Measurements from ENCODE around the gene PUS1. TPM values are rescaled to one million over a fixed set of nuclear protein-coding genes. Genes with fewer than 3 reads are reported as not detected.
"Not testable (repeated sequence)": the region's sequence is repeated elsewhere in the genome, so short reads cannot be mapped to it uniquely, and the experiment has no call there.

PUS1 gene
- polyA plus RNA-seq, 3 donors = 10.5 to 12.8 (median 12.2) TPM

DNA sequence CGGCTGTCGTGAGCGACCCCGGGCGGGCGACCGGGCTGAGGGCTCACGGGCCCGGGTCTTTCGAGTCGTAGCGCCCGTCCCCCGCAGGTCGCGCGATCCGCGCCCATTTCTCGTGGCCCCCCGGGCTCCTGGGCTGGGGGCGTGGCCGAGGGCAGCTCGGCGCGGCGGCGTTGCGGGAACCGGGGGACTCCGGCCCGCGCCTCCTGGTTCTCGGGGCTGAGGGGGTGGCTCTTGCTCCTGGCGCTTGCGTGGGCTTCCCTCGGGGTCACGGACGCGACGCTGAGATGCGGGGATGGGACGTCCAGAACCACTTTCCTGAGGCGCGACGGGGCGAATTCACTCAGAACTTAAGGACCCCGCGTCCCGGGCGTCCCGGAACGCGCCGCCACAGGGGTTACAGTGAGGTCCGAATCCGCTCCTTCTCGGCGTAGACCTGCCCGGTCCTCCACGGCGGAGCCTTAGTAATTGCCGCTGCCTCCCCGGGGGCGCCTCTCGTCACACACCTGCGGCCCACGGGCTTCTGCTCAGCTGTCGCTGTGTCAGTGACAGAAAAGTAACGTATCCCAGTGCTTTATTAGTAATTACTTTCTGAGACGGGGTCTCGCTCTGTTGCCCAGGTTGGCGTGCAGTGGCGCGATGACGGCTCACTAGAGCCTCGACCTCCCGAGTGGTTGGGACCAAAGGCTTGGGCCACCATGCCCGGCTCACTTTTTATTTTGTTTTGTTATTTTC, 21.3 kb downstream of the PUS1 start:
- no peak for DNase-seq (ENCODE audit: low read depth in 3 of 3, low spot score in 2 of 3)

DNA sequence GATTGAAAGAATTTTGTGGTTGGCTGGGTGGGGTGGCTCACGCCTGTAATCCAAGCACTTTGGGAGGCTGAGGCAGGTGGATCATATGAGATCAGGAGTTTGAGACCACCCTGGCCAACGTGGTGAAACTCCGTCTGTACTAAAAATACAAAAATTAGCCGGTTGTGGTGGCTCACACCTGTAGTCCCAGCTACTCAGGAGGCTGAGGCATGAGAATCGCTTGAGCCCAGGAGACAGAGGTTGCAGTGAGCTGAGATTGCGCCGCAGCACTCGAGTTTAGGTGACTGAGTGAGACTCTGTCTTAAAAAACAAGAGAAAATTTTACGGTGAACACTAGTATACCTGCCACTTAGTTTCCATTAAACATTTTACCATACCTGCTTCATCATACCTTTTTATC, 24.7 kb downstream of the PUS1 start:
- DNase-seq (ENCODE audit: low read depth in 3 of 3, low spot score in 2 of 3) = not testable (repeated sequence)

- DNase-seq (ENCODE audit: low read depth in 3 of 3, low spot score in 2 of 3) = not testable (repeated sequence)
Observed at GRCh38 chr12:131954460-131954859, 25.4 kb downstream of the PUS1 start.

GRCh38 chr12:131959116-131959515, 30.0 kb downstream of the PUS1 start:
- DNase-seq (ENCODE audit: low read depth in 3 of 3, low spot score in 2 of 3) = no peak

- DNase-seq (ENCODE audit: low read depth in 3 of 3, low spot score in 2 of 3) = no peak
Observed at GRCh38 chr12:131959641-131960589, 30.8 kb downstream of the PUS1 start.

DNA sequence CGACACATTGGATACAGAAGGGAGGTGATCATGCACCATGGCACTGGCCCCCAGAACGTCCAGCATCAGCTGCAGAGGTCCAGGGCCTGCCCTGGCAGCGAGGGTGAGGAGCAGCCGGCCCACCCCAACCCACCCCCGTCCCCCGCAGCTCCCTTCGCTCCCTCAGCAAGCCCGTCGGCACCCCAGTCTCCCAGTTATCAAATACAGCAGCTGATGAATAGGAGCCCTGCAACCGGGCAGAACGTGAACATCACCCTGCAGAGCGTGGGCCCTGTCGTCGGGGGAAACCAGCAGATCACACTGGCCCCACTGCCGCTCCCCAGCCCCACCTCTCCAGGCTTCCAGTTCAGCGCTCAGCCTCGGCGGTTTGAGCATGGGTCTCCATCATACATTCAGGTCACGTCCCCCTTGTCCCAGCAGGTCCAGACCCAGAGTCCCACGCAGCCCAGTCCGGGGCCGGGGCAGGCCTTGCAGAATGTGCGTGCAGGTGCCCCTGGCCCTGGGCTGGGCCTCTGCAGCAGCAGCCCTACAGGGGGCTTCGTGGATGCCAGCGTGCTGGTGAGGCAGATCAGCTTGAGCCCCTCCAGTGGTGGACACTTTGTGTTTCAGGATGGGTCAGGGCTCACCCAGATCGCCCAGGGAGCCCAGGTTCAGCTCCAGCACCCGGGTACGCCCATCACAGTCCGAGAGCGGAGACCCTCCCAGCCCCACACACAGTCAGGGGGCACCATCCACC, 31.7 kb downstream of the PUS1 start:
- DNase-seq (ENCODE audit: low read depth in 3 of 3, low spot score in 2 of 3) = not testable (repeated sequence)

- DNase-seq (ENCODE audit: low read depth in 3 of 3, low spot score in 2 of 3) = not testable (repeated sequence)
Observed at GRCh38 chr12:131961328-131961727, 32.3 kb downstream of the PUS1 start.

DNA sequence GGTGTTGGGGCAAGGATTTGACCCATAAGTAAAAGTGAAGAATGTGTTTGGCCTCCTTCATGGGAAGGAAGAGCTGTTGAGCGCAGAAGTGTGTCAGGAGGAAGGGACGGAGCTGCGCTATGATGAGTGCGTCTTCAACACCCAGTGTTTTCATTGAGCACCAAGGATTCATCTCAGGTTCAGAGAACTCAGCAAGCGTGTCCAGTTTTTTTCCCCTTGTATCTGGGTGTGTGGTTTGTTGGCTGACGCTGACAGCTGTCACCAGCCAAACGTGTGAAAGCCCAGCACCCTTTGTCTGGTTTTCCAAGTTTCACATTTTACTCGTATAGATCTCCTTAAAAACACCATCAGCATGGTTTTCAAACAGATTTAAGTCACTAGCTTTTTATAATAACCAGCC, 33.0 kb downstream of the PUS1 start:
- no peak for DNase-seq (ENCODE audit: low read depth in 3 of 3, low spot score in 2 of 3)

DNA sequence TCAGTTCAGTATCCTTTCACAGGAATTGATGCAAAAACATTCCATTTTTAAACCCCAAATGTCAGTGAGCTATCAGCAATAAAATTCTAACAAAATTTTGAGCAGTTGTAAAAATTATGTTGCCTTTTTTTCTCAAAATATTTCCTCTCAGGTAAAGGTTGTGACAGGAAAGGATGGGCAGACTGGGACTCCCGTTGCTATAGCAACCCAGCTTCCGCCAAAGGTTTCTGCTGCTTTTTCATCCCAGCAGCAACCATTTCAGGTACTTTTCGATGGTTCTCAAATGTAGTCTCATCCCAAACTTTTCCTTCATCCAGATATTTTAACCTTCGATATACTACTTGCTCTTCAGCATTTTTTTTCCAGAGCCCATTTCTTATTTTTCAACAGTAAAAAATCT, 34.3 kb downstream of the PUS1 start:
- DNase-seq (ENCODE audit: low read depth in 3 of 3, low spot score in 2 of 3) = no peak

GRCh38 chr12:131965073-131965472, 36.0 kb downstream of the PUS1 start:
- DNase-seq (ENCODE audit: low read depth in 3 of 3, low spot score in 2 of 3) = no peak

DNA sequence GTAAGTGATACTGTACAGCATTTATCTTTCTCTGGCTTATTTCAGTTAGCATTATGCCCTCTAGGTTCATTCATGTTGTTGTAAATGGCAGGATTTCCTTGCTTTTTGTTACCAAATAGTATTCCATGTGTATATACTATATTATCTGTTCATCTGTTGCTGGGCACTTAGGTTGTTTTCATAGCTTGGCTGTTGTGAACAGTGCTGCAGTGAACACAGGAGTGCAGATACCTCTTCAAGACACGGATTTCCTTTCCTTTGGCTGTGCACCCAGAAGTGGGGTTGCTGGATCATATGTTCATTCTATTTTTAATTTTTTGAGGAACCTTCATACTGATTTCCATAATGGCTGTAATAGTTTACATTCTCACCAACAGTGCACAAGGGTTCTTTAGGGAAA, 42.1 kb downstream of the PUS1 start:
- DNase-seq (ENCODE audit: low read depth in 3 of 3, low spot score in 2 of 3) = no peak

DNA sequence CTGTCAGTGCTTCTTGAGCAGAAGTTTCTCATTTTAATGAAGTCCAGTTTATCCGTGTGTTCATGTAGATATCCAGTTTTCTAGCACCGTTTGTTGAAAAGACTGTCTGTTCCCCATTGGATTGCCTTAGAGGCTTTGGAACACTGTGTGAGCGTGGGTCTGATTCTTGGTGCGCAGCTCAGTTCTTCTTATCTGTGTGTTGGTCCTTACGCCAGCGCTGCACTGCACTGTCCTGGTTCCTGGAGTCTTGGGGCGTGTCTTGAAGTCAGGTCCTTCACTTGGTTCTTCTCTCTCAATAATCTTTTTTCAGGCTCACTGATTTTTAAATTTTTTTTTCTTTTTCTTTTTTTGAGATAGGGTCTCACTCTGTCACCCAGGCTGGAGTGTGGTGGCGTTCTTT, 46.2 kb downstream of the PUS1 start:
- DNase-seq (ENCODE audit: low read depth in 3 of 3, low spot score in 2 of 3) = no peak

DNA sequence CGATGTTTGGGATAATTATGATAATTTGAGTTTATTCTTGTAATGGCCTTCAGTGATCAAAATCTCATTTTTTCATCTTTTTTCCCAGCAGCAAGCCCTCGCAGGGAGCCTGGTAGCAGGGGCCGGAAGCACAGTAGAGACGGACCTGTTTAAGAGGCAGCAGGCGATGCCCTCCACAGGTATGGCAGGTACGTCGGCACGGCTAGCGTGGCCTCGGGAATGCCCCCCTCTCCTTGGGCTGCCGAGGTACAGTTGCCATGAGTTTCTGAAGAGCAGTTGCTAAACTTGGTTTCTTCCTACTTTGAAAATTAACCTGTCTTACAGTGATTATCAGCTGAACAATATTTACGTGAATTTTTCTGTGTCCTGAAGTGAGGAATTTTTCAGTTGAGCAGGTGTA, 50.5 kb downstream of the PUS1 start:
- DNase-seq (ENCODE audit: low read depth in 3 of 3, low spot score in 2 of 3) = no peak

DNA sequence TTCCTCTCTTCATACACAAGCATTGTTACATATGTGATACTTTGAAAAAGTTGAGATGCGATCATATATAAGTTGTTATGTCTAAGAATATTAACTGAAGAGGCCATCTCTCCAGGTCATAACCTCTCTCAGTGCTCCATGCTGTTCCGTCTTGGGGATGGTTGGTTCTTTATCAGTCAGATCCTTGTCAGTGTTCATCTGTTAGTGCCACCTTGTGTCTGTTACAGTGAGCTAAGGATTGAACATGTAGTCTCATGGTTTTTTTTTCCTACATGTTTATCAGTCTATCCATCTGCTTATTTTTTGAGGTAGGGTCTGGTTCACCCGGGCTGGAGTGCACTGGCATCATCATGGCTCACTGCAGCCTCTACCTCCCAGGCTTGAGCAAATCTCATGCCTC, 51.2 kb downstream of the PUS1 start:
- no peak for DNase-seq (ENCODE audit: low read depth in 3 of 3, low spot score in 2 of 3)

- no peak for DNase-seq (ENCODE audit: low read depth in 3 of 3, low spot score in 2 of 3)
Observed at GRCh38 chr12:131981388-131981787, 52.3 kb downstream of the PUS1 start.

DNA sequence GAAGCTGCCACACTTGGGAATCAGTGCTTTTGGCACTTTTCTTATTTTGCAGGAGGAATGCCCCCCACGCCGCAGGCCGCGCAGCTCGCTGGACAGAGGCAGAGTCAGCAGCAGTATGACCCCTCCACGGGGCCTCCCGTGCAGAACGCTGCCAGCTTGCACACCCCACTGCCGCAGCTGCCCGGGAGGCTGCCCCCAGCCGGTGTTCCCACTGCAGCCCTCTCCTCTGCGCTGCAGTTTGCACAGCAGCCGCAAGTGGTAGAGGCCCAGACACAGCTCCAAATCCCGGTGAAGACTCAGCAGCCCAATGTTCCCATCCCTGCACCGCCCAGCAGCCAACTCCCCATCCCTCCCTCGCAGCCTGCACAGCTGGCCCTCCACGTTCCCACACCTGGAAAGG, 53.0 kb downstream of the PUS1 start:
- no peak for DNase-seq (ENCODE audit: low read depth in 3 of 3, low spot score in 2 of 3)

- DNase-seq (ENCODE audit: low read depth in 3 of 3, low spot score in 2 of 3) = no peak
Observed at GRCh38 chr12:131983026-131983425, 54.0 kb downstream of the PUS1 start.

DNA sequence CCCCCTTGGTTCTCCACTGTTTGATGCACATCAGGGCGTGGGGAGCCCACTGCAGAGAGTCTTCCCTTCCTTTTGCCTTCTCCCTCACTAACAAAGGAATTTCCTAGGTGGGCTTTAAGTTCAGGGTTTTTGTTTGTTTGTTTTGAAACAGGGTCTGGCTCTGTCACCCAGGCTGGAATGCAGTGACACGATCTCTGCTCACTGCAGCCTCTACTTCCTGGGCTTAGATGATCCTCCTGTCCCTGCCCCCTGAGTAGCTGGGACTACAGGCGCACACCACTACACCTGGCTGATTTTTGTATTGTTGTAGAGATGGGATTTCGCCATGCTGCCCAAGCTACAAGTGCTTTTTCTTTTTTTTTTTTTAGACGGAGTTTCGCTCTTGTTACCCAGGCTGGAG, 54.5 kb downstream of the PUS1 start:
- no peak for DNase-seq (ENCODE audit: low read depth in 3 of 3, low spot score in 2 of 3)

DNA sequence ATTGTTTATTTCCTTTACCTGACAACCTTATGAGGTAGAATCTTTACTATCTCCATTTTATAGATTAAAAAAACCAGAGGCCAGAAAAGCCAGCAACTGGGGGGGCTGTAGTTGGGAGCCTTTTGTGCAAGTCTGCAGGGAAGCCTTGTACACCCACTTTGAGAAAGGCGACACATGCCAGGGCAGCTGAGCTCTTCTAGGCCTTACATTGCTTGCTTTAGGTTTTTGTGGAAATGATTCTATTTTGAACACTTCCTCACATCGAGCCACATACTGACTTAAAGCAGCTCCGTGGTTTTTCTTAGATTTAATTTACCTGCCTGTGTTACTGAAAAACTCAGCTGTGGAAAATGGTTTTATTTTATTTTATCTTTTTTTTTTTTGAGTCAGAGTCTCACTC, 55.3 kb downstream of the PUS1 start:
- no peak for DNase-seq (ENCODE audit: low read depth in 3 of 3, low spot score in 2 of 3)

GRCh38 chr12:131985510-131985875, 56.4 kb downstream of the PUS1 start:
- DNase-seq (ENCODE audit: low read depth in 3 of 3, low spot score in 2 of 3) = not testable (repeated sequence)

DNA sequence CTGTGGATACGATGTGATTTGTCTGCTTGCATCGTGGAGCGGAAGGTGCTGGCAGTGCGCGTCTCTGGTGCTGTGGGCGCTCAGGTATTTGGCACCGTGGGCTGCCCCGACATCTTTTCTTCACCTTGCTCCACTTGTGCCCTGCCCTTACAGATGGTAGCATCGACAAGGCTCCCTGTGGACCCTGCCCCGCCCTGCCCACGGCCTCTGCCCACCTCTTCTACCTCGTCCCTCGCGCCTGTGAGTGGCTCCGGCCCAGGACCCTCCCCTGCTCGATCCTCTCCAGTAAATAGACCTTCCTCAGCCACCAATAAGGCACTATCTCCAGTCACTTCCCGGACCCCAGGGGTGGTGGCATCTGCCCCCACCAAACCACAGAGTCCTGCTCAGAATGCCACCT, 57.3 kb downstream of the PUS1 start:
- DNase-seq (ENCODE audit: low read depth in 3 of 3, low spot score in 2 of 3) = no peak

Data from right renal cortex interstitium (tissue), 3 donors.